ENCODE data around the gene CRYBB2. TPM values are rescaled to one million over a fixed set of nuclear protein-coding genes. Genes with fewer than 3 reads are reported as not detected.

The CRYBB2 gene
- polyA plus RNA-seq, 1 of the 3 experiments (the other 2 are of a cell fraction), result 0.69 TPM

DNA sequence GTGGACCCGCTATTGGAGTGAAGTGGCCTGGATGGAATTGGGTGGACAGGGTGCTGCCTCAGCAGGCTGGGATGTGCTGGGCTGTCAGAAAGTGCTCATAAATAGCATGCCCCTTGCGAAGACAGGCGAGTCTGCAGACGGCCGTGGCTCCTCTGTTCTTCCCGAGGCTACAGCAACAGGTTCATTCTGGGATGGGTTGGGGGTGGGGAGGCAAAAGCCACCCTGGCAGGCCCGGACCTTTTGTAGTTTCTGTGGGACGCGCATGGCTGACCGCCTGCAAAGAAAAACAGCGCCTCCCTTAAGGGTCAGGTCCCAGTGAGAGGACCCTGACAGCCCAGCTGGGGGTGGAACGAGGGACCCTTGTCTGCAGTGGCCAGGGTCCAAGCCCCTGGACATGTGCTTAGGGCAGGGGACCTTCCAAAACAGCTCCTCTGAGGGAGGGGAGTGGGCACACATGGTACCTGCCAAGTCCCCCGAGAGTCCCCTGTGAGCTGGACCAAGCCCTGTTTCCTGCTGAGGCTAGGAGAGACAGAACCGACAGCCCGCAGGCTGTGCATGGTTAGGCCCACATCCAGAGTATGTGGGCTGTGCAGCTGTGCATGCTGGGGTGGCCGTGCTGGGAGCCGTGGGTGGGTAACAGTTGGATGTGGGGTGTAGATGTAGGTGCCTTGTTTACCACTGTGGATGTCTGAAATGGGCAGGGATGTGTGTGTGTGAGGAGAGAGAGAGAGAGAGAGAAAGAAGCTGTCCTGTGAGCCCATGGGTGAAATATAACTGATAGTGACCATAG, 19.5 kb upstream of the CRYBB2 start, which contains the start of gene CRYBB3:
CRYBB3 (plus strand) TSS at position 128 of the 790 bp plus-strand sequence. CDS start 1,539 bp downstream, outside the sequence.
- Histone ChIP-seq H3K4me3 (ENCODE audit: low read depth in 2 of 2, low read length in 1 of 2) (no peak within 1 kb of the TSS), H3K9me2 (no peaks in the 10 kb centered on the region), H3K9me3 (no peaks in the 10 kb centered on the region), H3K79me2 (ENCODE audit: insufficient read depth) (no peaks in the 10 kb centered on the region), H3K27ac (ENCODE audit: low read depth in 2 of 2, low read length in 1 of 2) (no peak within 1 kb of the TSS), H3K27me3 (ENCODE audit: insufficient read depth) (no peaks in the 10 kb centered on the region), H3K36me3 (replicated peaks in 1 of 2; ENCODE audit: control insufficient read depth in 1 of 2, insufficient read depth in 2 of 2, low read length in 1 of 2) (peaks cover 7 to 19% of the 10 kb centered on the region in 2 experiments), H3K9ac (no peak within 1 kb of the TSS), H3K4me2 (no peak within 1 kb of the TSS), H3F3A (replicated peaks; ENCODE audit: insufficient read depth) (no peaks in the 10 kb centered on the region), H3K4me1 (ENCODE audit: control insufficient read depth in 1 of 2, insufficient read depth in 2 of 2, low read depth in 1 of 2, low read length in 1 of 2) (no peaks in the 10 kb centered on the region), H4K20me1 (ENCODE audit: insufficient read depth) (peaks cover 7% of the 10 kb centered on the region; the same call in 1 of the 2 replicates), H2AFZ (ENCODE audit: low read depth) (no peak within 1 kb of the TSS)
- POLR2A ChIA-PET, result no interaction called here
- no peak for DNase-seq
- TF ChIP-seq, protein P1, sequence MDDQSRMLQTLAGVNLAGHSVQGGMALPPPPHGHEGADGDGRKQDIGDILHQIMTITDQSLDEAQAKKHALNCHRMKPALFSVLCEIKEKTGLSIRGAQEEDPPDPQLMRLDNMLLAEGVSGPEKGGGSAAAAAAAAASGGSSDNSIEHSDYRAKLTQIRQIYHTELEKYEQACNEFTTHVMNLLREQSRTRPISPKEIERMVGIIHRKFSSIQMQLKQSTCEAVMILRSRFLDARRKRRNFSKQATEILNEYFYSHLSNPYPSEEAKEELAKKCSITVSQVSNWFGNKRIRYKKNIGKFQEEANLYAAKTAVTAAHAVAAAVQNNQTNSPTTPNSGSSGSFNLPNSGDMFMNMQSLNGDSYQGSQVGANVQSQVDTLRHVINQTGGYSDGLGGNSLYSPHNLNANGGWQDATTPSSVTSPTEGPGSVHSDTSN (IDR thresholded peaks at IDR 0.05), result no peak
- TF ChIP-seq JUND (IDR thresholded peaks at IDR 0.05), result no peak
- TF ChIP-seq, protein P2, sequence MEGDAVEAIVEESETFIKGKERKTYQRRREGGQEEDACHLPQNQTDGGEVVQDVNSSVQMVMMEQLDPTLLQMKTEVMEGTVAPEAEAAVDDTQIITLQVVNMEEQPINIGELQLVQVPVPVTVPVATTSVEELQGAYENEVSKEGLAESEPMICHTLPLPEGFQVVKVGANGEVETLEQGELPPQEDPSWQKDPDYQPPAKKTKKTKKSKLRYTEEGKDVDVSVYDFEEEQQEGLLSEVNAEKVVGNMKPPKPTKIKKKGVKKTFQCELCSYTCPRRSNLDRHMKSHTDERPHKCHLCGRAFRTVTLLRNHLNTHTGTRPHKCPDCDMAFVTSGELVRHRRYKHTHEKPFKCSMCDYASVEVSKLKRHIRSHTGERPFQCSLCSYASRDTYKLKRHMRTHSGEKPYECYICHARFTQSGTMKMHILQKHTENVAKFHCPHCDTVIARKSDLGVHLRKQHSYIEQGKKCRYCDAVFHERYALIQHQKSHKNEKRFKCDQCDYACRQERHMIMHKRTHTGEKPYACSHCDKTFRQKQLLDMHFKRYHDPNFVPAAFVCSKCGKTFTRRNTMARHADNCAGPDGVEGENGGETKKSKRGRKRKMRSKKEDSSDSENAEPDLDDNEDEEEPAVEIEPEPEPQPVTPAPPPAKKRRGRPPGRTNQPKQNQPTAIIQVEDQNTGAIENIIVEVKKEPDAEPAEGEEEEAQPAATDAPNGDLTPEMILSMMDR (IDR thresholded peaks at IDR 0.05), result no peak
- no peak for TF ChIP-seq MXI1 (IDR thresholded peaks at IDR 0.05; ENCODE audit: low read depth, low read length)
- no peak for TF ChIP-seq RCOR1 (IDR thresholded peaks at IDR 0.05; ENCODE audit: low read length)
- TF ChIP-seq, protein P3, sequence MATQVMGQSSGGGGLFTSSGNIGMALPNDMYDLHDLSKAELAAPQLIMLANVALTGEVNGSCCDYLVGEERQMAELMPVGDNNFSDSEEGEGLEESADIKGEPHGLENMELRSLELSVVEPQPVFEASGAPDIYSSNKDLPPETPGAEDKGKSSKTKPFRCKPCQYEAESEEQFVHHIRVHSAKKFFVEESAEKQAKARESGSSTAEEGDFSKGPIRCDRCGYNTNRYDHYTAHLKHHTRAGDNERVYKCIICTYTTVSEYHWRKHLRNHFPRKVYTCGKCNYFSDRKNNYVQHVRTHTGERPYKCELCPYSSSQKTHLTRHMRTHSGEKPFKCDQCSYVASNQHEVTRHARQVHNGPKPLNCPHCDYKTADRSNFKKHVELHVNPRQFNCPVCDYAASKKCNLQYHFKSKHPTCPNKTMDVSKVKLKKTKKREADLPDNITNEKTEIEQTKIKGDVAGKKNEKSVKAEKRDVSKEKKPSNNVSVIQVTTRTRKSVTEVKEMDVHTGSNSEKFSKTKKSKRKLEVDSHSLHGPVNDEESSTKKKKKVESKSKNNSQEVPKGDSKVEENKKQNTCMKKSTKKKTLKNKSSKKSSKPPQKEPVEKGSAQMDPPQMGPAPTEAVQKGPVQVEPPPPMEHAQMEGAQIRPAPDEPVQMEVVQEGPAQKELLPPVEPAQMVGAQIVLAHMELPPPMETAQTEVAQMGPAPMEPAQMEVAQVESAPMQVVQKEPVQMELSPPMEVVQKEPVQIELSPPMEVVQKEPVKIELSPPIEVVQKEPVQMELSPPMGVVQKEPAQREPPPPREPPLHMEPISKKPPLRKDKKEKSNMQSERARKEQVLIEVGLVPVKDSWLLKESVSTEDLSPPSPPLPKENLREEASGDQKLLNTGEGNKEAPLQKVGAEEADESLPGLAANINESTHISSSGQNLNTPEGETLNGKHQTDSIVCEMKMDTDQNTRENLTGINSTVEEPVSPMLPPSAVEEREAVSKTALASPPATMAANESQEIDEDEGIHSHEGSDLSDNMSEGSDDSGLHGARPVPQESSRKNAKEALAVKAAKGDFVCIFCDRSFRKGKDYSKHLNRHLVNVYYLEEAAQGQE (IDR thresholded peaks at IDR 0.05; ENCODE audit: low read depth, low read length), result no peak
- TF ChIP-seq ELF1 (IDR thresholded peaks at IDR 0.05), result no peak
- TF ChIP-seq, protein P4, sequence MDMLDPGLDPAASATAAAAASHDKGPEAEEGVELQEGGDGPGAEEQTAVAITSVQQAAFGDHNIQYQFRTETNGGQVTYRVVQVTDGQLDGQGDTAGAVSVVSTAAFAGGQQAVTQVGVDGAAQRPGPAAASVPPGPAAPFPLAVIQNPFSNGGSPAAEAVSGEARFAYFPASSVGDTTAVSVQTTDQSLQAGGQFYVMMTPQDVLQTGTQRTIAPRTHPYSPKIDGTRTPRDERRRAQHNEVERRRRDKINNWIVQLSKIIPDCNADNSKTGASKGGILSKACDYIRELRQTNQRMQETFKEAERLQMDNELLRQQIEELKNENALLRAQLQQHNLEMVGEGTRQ (IDR thresholded peaks at IDR 0.05; ENCODE audit: borderline replicate concordance, low read depth, low read length), result no peak
- TF ChIP-seq, protein P5, sequence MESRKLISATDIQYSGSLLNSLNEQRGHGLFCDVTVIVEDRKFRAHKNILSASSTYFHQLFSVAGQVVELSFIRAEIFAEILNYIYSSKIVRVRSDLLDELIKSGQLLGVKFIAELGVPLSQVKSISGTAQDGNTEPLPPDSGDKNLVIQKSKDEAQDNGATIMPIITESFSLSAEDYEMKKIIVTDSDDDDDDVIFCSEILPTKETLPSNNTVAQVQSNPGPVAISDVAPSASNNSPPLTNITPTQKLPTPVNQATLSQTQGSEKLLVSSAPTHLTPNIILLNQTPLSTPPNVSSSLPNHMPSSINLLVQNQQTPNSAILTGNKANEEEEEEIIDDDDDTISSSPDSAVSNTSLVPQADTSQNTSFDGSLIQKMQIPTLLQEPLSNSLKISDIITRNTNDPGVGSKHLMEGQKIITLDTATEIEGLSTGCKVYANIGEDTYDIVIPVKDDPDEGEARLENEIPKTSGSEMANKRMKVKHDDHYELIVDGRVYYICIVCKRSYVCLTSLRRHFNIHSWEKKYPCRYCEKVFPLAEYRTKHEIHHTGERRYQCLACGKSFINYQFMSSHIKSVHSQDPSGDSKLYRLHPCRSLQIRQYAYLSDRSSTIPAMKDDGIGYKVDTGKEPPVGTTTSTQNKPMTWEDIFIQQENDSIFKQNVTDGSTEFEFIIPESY (IDR thresholded peaks at IDR 0.05; ENCODE audit: borderline replicate concordance, low read depth), result no peak
- no peak for TF ChIP-seq EP300 (IDR thresholded peaks at IDR 0.05; ENCODE audit: borderline replicate concordance in 1 of 2, low read depth in 1 of 2, low read length in 1 of 2)
- no peak for TF ChIP-seq RAD21 (IDR thresholded peaks at IDR 0.05; ENCODE audit: low read length)
- TF ChIP-seq, protein P6, sequence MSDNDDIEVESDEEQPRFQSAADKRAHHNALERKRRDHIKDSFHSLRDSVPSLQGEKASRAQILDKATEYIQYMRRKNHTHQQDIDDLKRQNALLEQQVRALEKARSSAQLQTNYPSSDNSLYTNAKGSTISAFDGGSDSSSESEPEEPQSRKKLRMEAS (IDR thresholded peaks at IDR 0.05; ENCODE audit: low read depth), result no peak
- TF ChIP-seq RXRA (IDR thresholded peaks at IDR 0.05; ENCODE audit: borderline replicate concordance, low read depth), result no peak
- TF ChIP-seq NFIC (IDR thresholded peaks at IDR 0.05; ENCODE audit: borderline replicate concordance), result no peak
- no peak for TF ChIP-seq TCF12 (IDR thresholded peaks at IDR 0.05)
- no peak for TF ChIP-seq RFX5 (IDR thresholded peaks at IDR 0.05; ENCODE audit: low read length)
- WGBS (ENCODE audit: low lambda C conversion rate), result 82% methylated on average over 11 of the region's 17 CpGs
- CTCF ChIA-PET, result interaction anchor here (0.7 to 1.3 kb wide), 2 partner anchors 36 to 573 kb away, joined by 3 to 5 read pairs; no protein-coding TSS in a partner anchor

Data from SK-N-SH (cell line).